ENCODE measurements around the gene LPP. TPM values are rescaled to one million over a fixed set of nuclear protein-coding genes. Genes with fewer than 3 reads are reported as not detected.

The LPP gene
- total and polyA plus RNA-seq, 4 donors = 11.1 to 219 (median 66.5) TPM

DNA sequence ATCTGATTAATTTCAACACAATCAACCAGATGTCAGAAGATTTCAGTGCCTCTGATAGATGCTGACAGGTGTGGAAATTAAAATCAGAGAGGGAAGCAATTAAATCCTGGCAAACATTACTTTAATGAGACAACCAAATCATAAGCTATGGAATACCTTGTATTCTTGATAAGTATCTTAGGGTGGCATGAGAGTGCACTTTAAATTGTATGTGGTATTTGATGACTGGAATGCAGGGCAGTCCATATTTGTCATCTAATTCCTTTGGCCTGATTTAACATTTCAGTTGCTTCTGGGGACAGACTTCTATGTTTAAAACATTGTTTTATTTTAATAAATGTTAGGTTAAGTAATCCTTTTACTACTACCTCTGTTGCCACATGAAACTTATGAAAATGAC is 184.1 kb downstream of the LPP start:
- Histone ChIP-seq H3K9me3 (ENCODE audit: control insufficient read depth in 4 of 4, insufficient read depth in 3 of 4, low read length in 3 of 4) (peaks cover 0 to 2% (median 0%) of the 10 kb centered on the region in 4 donors), H3K4me3 (no peak overlapping the region), H3K4me1 (ENCODE audit: control insufficient read depth in 5 of 5, insufficient read depth in 5 of 5, low read length in 5 of 5) (peaks cover 0 to 14% (median 0%) of the 10 kb centered on the region in 5 donors), H3K27ac (ENCODE audit: low read depth in 1 of 2, low read length in 1 of 2) (no peak overlapping the region), H3K36me3 (ENCODE audit: control insufficient read depth in 4 of 4, insufficient read depth in 4 of 4, low read length in 4 of 4) (no peaks in the 10 kb centered on the region), H3K27me3 (ENCODE audit: control insufficient read depth in 3 of 3, insufficient read depth in 3 of 3, low read length in 2 of 3) (no peaks in the 10 kb centered on the region), H3K9ac (ENCODE audit: insufficient read depth in 1 of 2, low read length in 2 of 2) (no peak overlapping the region)
- TF ChIP-seq CTCF (IDR thresholded peaks at IDR 0.05; ENCODE audit: control extremely low read depth, extremely low read depth) = no peak
- no peak for ATAC-seq (ENCODE audit: insufficient read depth, low FRiP score)
- no peak for DNase-seq

- no peak for TF ChIP-seq CTCF (IDR thresholded peaks at IDR 0.05; ENCODE audit: control extremely low read depth, extremely low read depth)
- no peaks in the 10 kb centered on the region for H3K27me3 ChIP-seq (ENCODE audit: control insufficient read depth in 3 of 3, insufficient read depth in 3 of 3, low read length in 2 of 3)
- no peaks in the 10 kb centered on the region for H3K36me3 ChIP-seq (ENCODE audit: control insufficient read depth in 4 of 4, insufficient read depth in 4 of 4, low read length in 4 of 4)
- no peak overlapping the region for H3K4me3 ChIP-seq
- H3K9ac ChIP-seq (ENCODE audit: insufficient read depth in 1 of 2, low read length in 2 of 2) = no peak overlapping the region
- H3K27ac ChIP-seq (ENCODE audit: low read depth in 1 of 2, low read length in 1 of 2) = peak overlapping the region in 1 of 2 donors; percentile 7
- DNase-seq (no peak), ATAC-seq (ENCODE audit: insufficient read depth, low FRiP score) (no peak)
- peaks cover 0 to 17% (median 0%) of the 10 kb centered on the region in 5 donors for H3K4me1 ChIP-seq (ENCODE audit: control insufficient read depth in 5 of 5, insufficient read depth in 5 of 5, low read length in 5 of 5)
- WGBS, 2 donors = 65 to 78% methylated on average over 11 of the region's 11 CpGs
- H3K9me3 ChIP-seq (ENCODE audit: control insufficient read depth in 4 of 4, insufficient read depth in 3 of 4, low read length in 3 of 4) = peaks cover 0 to 2% (median 0%) of the 10 kb centered on the region in 4 donors
Observed at GRCh38 chr3:188339410-188340295, 185.7 kb downstream of the LPP start.

GRCh38 chr3:188341501-188341900 is 187.5 kb downstream of the LPP start:
- DNase-seq (no peak), ATAC-seq (ENCODE audit: insufficient read depth, low FRiP score) (no peak)
- H3K27me3 ChIP-seq (ENCODE audit: control insufficient read depth in 3 of 3, insufficient read depth in 3 of 3, low read length in 2 of 3) = no peaks in the 10 kb centered on the region
- no peak overlapping the region for H3K27ac ChIP-seq (ENCODE audit: low read depth in 1 of 2, low read length in 1 of 2)
- peaks cover 0 to 30% (median 0%) of the 10 kb centered on the region in 5 donors for H3K4me1 ChIP-seq (ENCODE audit: control insufficient read depth in 5 of 5, insufficient read depth in 5 of 5, low read length in 5 of 5)
- H3K36me3 ChIP-seq (ENCODE audit: control insufficient read depth in 4 of 4, insufficient read depth in 4 of 4, low read length in 4 of 4) = no peaks in the 10 kb centered on the region
- no peaks in the 10 kb centered on the region for H3K9me3 ChIP-seq (ENCODE audit: control insufficient read depth in 4 of 4, insufficient read depth in 3 of 4, low read length in 3 of 4)
- no peak overlapping the region for H3K4me3 ChIP-seq
- whole genome bisulfite sequencing, 2 donors = 89 to 91% methylated on average over 2 of the region's 2 CpGs
- no peak for TF ChIP-seq CTCF (IDR thresholded peaks at IDR 0.05; ENCODE audit: control extremely low read depth, extremely low read depth)
- H3K9ac ChIP-seq (ENCODE audit: insufficient read depth in 1 of 2, low read length in 2 of 2) = no peak overlapping the region
